ENCODE results near the gene IGIP. TPM values are rescaled to one million over a fixed set of nuclear protein-coding genes. Genes with fewer than 3 reads are reported as not detected.

The IGIP gene
- 0.72 and 0.99 TPM in 2 replicates for polyA plus RNA-seq (2012; rRNA removed)
- 0.98 and 1.1 TPM in 2 replicates for polyA plus RNA-seq (2012; cell fraction: cytosol; rRNA removed)
- 1.8 and 3.3 TPM in 2 replicates for polyA plus RNA-seq (2012; cell fraction: nucleus; rRNA removed)

GRCh38 chr5:140125637-140126036, at the start of gene IGIP:
TSS of gene IGIP (plus strand) at chr5:140125937. CDS start at chr5:140128477, 2,540 bp downstream.
- H3K4me3 ChIP-seq (ENCODE audit: low read depth in 2 of 2, low read length in 1 of 2), result no peak within 1 kb of the TSS
- POLR2A ChIA-PET, result no interaction called here
- no peak for DNase-seq
- no peaks in the 10 kb centered on the region for H3K36me3 ChIP-seq (replicated peaks in 1 of 2; ENCODE audit: control insufficient read depth in 1 of 2, insufficient read depth in 2 of 2, low read length in 1 of 2)
- peaks cover 70% of the 10 kb centered on the region for H3K79me2 ChIP-seq (ENCODE audit: insufficient read depth)
- H3K4me2 ChIP-seq, result no peak within 1 kb of the TSS
- peaks cover 3% of the 10 kb centered on the region for H3F3A ChIP-seq (replicated peaks; ENCODE audit: insufficient read depth)
- CTCF ChIA-PET, result interaction anchor here (1.3 to 2.5 kb wide), 3 partner anchors 11 to 226 kb away, joined by 4 to 14 read pairs (median 4); partner anchors contain the start of gene PURA
- peaks cover 0 to 14% of the 10 kb centered on the region in 2 experiments; a peak in 2 of 4 replicates for H3K4me1 ChIP-seq (ENCODE audit: control insufficient read depth in 1 of 2, insufficient read depth in 2 of 2, low read depth in 1 of 2, low read length in 1 of 2)
- H3K9me3 ChIP-seq, result no peaks in the 10 kb centered on the region
- no peaks in the 10 kb centered on the region for H3K9me2 ChIP-seq
- TF ChIP-seq FOSL2 (IDR thresholded peaks at IDR 0.05; ENCODE audit: borderline replicate concordance, low read depth) (no peak), EZH2phosphoT487 (IDR thresholded peaks at IDR 0.05; ENCODE audit: borderline replicate concordance, low read depth) (no peak), FOXM1 (IDR thresholded peaks at IDR 0.05; ENCODE audit: low read depth) (no peak), TCF12 (IDR thresholded peaks at IDR 0.05) (no peak), RCOR1 (IDR thresholded peaks at IDR 0.05; ENCODE audit: low read length) (no peak), RXRA (IDR thresholded peaks at IDR 0.05; ENCODE audit: borderline replicate concordance, low read depth) (no peak)
- TF ChIP-seq, protein P1, sequence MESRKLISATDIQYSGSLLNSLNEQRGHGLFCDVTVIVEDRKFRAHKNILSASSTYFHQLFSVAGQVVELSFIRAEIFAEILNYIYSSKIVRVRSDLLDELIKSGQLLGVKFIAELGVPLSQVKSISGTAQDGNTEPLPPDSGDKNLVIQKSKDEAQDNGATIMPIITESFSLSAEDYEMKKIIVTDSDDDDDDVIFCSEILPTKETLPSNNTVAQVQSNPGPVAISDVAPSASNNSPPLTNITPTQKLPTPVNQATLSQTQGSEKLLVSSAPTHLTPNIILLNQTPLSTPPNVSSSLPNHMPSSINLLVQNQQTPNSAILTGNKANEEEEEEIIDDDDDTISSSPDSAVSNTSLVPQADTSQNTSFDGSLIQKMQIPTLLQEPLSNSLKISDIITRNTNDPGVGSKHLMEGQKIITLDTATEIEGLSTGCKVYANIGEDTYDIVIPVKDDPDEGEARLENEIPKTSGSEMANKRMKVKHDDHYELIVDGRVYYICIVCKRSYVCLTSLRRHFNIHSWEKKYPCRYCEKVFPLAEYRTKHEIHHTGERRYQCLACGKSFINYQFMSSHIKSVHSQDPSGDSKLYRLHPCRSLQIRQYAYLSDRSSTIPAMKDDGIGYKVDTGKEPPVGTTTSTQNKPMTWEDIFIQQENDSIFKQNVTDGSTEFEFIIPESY (IDR thresholded peaks at IDR 0.05; ENCODE audit: borderline replicate concordance, low read depth), result no peak
- H4K20me1 ChIP-seq (ENCODE audit: insufficient read depth), result no peaks in the 10 kb centered on the region; the same call in 1 of the 2 replicates
- no peak within 1 kb of the TSS for H2AFZ ChIP-seq (ENCODE audit: low read depth)
- no peak within 1 kb of the TSS for H3K27ac ChIP-seq (ENCODE audit: low read depth in 2 of 2, low read length in 1 of 2)
- WGBS (ENCODE audit: low lambda C conversion rate), result 98% methylated on average over 4 of the region's 4 CpGs
- H3K9ac ChIP-seq, result no peak within 1 kb of the TSS
- H3K27me3 ChIP-seq (ENCODE audit: insufficient read depth), result no peaks in the 10 kb centered on the region

DNA sequence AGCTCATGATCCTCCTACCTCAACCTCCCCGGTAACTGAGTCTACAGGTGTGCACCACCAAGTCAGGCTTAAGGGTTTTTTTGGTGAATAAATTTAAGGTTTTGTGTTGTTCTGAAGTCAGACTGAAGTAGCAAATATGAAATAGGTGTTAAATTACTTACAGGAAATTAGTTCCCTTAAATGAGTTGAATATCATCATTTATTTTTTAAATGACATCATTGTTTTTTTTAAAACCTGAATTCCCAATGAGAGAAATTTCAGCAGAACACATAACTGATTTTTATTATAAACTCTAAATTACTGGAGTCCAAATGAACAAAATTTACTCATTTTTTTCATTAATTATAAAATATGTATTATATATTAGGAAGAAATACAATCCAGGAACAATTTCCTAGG, 49.6 kb upstream of the IGIP start:
- Histone ChIP-seq H3F3A (replicated peaks; ENCODE audit: insufficient read depth) (peaks cover 16% of the 10 kb centered on the region), H3K4me1 (ENCODE audit: control insufficient read depth in 1 of 2, insufficient read depth in 2 of 2, low read depth in 1 of 2, low read length in 1 of 2) (no peaks in the 10 kb centered on the region; a peak in 1 of 4 replicates)
- POLR2A ChIA-PET, result no interaction called here

More for the DNA sequence above, 49.6 kb upstream of the IGIP start:
- no peak for DNase-seq
- H3K9ac ChIP-seq, result no peak overlapping the region
- H3K4me3 ChIP-seq (ENCODE audit: low read depth in 2 of 2, low read length in 1 of 2), result no peak overlapping the region
- CTCF ChIA-PET, result interaction anchor here (0.7 to 6.6 kb wide), 11 partner anchors 9 to 265 kb away, joined by 3 to 147 read pairs (median 3); partner anchors contain the start of gene PURA
- H2AFZ ChIP-seq (ENCODE audit: low read depth), result no peak overlapping the region
- WGBS (ENCODE audit: low lambda C conversion rate), result 83% methylated on average over 1 of the region's 1 CpG
- H4K20me1 ChIP-seq (ENCODE audit: insufficient read depth), result no peaks in the 10 kb centered on the region
- no peak overlapping the region for H3K4me2 ChIP-seq
- no peaks in the 10 kb centered on the region for H3K79me2 ChIP-seq (ENCODE audit: insufficient read depth)
- no peaks in the 10 kb centered on the region for H3K9me3 ChIP-seq
- TF ChIP-seq RXRA (IDR thresholded peaks at IDR 0.05; ENCODE audit: borderline replicate concordance, low read depth), result no peak
- TF ChIP-seq, protein P2, sequence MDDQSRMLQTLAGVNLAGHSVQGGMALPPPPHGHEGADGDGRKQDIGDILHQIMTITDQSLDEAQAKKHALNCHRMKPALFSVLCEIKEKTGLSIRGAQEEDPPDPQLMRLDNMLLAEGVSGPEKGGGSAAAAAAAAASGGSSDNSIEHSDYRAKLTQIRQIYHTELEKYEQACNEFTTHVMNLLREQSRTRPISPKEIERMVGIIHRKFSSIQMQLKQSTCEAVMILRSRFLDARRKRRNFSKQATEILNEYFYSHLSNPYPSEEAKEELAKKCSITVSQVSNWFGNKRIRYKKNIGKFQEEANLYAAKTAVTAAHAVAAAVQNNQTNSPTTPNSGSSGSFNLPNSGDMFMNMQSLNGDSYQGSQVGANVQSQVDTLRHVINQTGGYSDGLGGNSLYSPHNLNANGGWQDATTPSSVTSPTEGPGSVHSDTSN (IDR thresholded peaks at IDR 0.05), result no peak
- no peak for TF ChIP-seq TAF1 (IDR thresholded peaks at IDR 0.05; ENCODE audit: borderline replicate concordance, low read depth, low read length)
- TF ChIP-seq RAD21 (IDR thresholded peaks at IDR 0.05; ENCODE audit: low read length), result no peak
- TF ChIP-seq, protein P3, sequence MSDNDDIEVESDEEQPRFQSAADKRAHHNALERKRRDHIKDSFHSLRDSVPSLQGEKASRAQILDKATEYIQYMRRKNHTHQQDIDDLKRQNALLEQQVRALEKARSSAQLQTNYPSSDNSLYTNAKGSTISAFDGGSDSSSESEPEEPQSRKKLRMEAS (IDR thresholded peaks at IDR 0.05; ENCODE audit: low read depth), result no peak
- no peak for TF ChIP-seq JUND (IDR thresholded peaks at IDR 0.05)
- H3K36me3 ChIP-seq (replicated peaks in 1 of 2; ENCODE audit: control insufficient read depth in 1 of 2, insufficient read depth in 2 of 2, low read length in 1 of 2), result no peaks in the 10 kb centered on the region
- H3K27me3 ChIP-seq (ENCODE audit: insufficient read depth), result no peaks in the 10 kb centered on the region
- H3K27ac ChIP-seq (ENCODE audit: low read depth in 2 of 2, low read length in 1 of 2), result no peak overlapping the region
- no peaks in the 10 kb centered on the region for H3K9me2 ChIP-seq
